Measurements from ENCODE around the gene UQCRC1. TPM values are rescaled to one million over a fixed set of nuclear protein-coding genes. Genes with fewer than 3 reads are reported as not detected.

The UQCRC1 gene
- total and polyA plus RNA-seq, 2 of the 8 experiments (the other 6 are each of a cell fraction or from before 2014, with no cell fraction given), result 310 to 720 TPM

DNA sequence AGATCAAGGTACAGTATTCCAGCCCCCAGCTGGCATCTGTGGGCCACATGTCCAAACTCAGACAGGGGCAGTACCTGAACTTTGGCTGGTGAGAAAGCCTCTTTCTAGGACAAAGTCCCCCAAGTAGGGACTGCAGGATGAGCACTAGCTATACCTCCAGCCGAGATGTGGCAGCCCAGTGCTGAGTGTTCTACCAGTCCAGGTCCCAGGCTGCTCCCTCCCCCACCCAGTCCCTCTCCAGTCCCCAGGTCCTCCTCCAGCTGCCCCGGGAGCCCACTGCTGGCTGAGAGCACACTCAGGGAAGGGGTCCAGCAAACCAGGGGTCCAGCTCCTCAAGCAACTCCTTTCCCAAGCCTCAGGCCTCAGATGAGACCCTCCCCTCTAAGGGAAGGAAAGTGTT is 24.3 kb upstream of the UQCRC1 start:
- peaks cover 3 to 6% (median 5%) of the 10 kb centered on the region in 4 experiments for H3K4me1 ChIP-seq (replicated peaks in 1 of 4; ENCODE audit: control insufficient read depth in 3 of 4, insufficient read depth in 4 of 4, low read length in 3 of 4)
- ChIA-PET CTCF (ENCODE audit: partially characterized antibody) (interaction anchor here (0.7 to 5.8 kb wide), 11 partner anchors 8 to 198 kb away, joined by 3 to 49 read pairs (median 15); partner anchors contain the start of genes CELSR3, PFKFB4, TMEM89 and UQCRC1), POLR2A (ENCODE audit: partially characterized antibody) (interaction anchor here (1.0 to 9.8 kb wide), 7 partner anchors 10 to 75 kb away, joined by 6 to 111 read pairs (median 33); partner anchors contain the start of genes CELSR3, TMEM89 and UQCRC1)
- no peak for TF ChIP-seq RBBP5 (IDR thresholded peaks at IDR 0.05; ENCODE audit: borderline replicate concordance, low read depth, low read length)
- TF ChIP-seq TCF12 (IDR thresholded peaks at IDR 0.05; ENCODE audit: low read depth, low read length), result no peak
- no peak for TF ChIP-seq CHD2 (IDR thresholded peaks at IDR 0.05; ENCODE audit: low read length)
- no peak for TF ChIP-seq TAF7 (optimal IDR thresholded peaks at IDR 0.05; ENCODE audit: borderline replicate concordance, low read depth, low read length)
- TF ChIP-seq EZH2 (IDR thresholded peaks at IDR 0.05; ENCODE audit: low read depth, low read length, severe bottlenecking), result no peak
- TF ChIP-seq EP300 (IDR thresholded peaks at IDR 0.05; ENCODE audit: borderline replicate concordance in 1 of 2, low read depth in 2 of 2, low read length in 2 of 2), result no peak
- no peak for TF ChIP-seq KDM5A (IDR thresholded peaks at IDR 0.05; ENCODE audit: low read length)
- no peak for TF ChIP-seq CTBP2 (IDR thresholded peaks at IDR 0.05; ENCODE audit: borderline replicate concordance, insufficient read depth, insufficient read length, low read length)
- H3K18ac ChIP-seq (ENCODE audit: extremely low read depth, low read length), result no peak overlapping the region
- no peak overlapping the region for H3K56ac ChIP-seq (replicated peaks; ENCODE audit: insufficient read length, low read depth, low read length)
- H3K9ac ChIP-seq (replicated peaks in 1 of 4; ENCODE audit: extremely low read depth in 1 of 4, low read depth in 3 of 4, low read length in 3 of 4), result no peak overlapping the region
- peak overlapping the region; percentile 38 to 84; a peak in 3 of 4 replicates for H3K4me2 ChIP-seq (ENCODE audit: insufficient read depth in 1 of 2, low read depth in 2 of 2, low read length in 2 of 2)
- peaks cover 3 to 22% of the 10 kb centered on the region in 2 experiments for H4K20me1 ChIP-seq (replicated peaks in 1 of 2; ENCODE audit: control insufficient read depth in 1 of 2, insufficient read depth in 2 of 2, low read length in 2 of 2)
- no peak overlapping the region for H4K5ac ChIP-seq (ENCODE audit: insufficient read length, low read depth, low read length)
- H3K4me3 ChIP-seq (ENCODE audit: extremely low read depth in 1 of 4, insufficient read depth in 2 of 4, low read depth in 3 of 4, low read length in 4 of 4), result peak overlapping the region in 1 of 4 experiments; percentile 84; a peak in 1 of 8 replicates
- H3K23me2 ChIP-seq (ENCODE audit: low read depth, low read length), result peaks cover 2% of the 10 kb centered on the region; the same call in 1 of the 2 replicates
- H3K4ac ChIP-seq (replicated peaks; ENCODE audit: insufficient read length, low read depth, low read length), result no peak overlapping the region
- no peak overlapping the region for H3K14ac ChIP-seq (ENCODE audit: insufficient read length)
- no peak overlapping the region for H3K23ac ChIP-seq (ENCODE audit: insufficient read length)
- H2BK5ac ChIP-seq (ENCODE audit: low read depth, low read length), result no peak overlapping the region
- H3K9me3 ChIP-seq (ENCODE audit: insufficient read depth in 2 of 2, low read depth in 1 of 2, low read length in 1 of 2), result no peaks in the 10 kb centered on the region
- no peaks in the 10 kb centered on the region; a peak in 1 of 7 replicates for H3K27me3 ChIP-seq (replicated peaks in 1 of 4; ENCODE audit: control insufficient read depth in 3 of 4, extremely low read depth in 1 of 4, insufficient read depth in 3 of 4, low read length in 3 of 4)
- peaks cover 7% of the 10 kb centered on the region for H3K79me1 ChIP-seq (ENCODE audit: low read depth, low read length)
- DNase-seq (ENCODE audit: low read depth in 1 of 2, low spot score in 2 of 2) (no peak), FAIRE-seq (no peak)
- no peak overlapping the region; the same call in 1 of the 2 replicates for H4K8ac ChIP-seq (ENCODE audit: extremely low read depth, insufficient read depth, low read length)
- no peak overlapping the region for H2BK120ac ChIP-seq (replicated peaks; ENCODE audit: low read depth, low read length)
- no peak overlapping the region for H2AK5ac ChIP-seq (ENCODE audit: low read depth, low read length)
- H2AFZ ChIP-seq (ENCODE audit: low read length), result no peak overlapping the region
- no peak overlapping the region for H2BK15ac ChIP-seq (ENCODE audit: low read length)
- no peak overlapping the region for H2BK20ac ChIP-seq (ENCODE audit: low read length)
- H3K79me2 ChIP-seq (ENCODE audit: control insufficient read depth in 1 of 2, insufficient read depth in 2 of 2, low read length in 2 of 2), result peaks cover 0 to 9% of the 10 kb centered on the region in 2 experiments; a peak in 1 of 4 replicates
- H2BK12ac ChIP-seq (ENCODE audit: low read depth, low read length), result no peak overlapping the region
- H4K91ac ChIP-seq (replicated peaks; ENCODE audit: insufficient read length, low read length), result no peak overlapping the region
- peaks cover 13 to 30% (median 27%) of the 10 kb centered on the region in 4 experiments for H3K36me3 ChIP-seq (ENCODE audit: control insufficient read depth in 2 of 4, insufficient read depth in 4 of 4, low read length in 3 of 4)
- no peak overlapping the region for H3K27ac ChIP-seq (ENCODE audit: low read depth, low read length)
- 100% methylated on average over 2 of the region's 2 CpGs; no CpG with 5 or more reads in 1 of the 2 experiments for WGBS, 2 experiments (ENCODE audit: extremely low coverage in 1 of 2, insufficient coverage in 1 of 2, insufficient read length in 1 of 2, insufficient replicate concordance in 2 of 2, low coverage in 1 of 2, low lambda C conversion rate in 2 of 2, missing lambda C conversion rate in 1 of 2)

Measured in H1 (cell line).